Sigmoid colon (tissue), 7 donors: ENCODE measurements around the gene COA5. TPM values are rescaled to one million over a fixed set of nuclear protein-coding genes. Genes with fewer than 3 reads are reported as not detected.

Experiments
- DNase-seq: peaks from one replicate; pipeline ENCODE4 v3.0.0-alpha.2; 2019
- H3K27ac ChIP-seq, 4 donors: fragments of 200-600 bp; sonication (generic); one replicate each; pipeline ENCODE4 v1.5.1; 2016 to 2019; ENCODE audit warnings: mild to moderate bottlenecking in 1 of 4
- H3K27me3 ChIP-seq, 3 donors: fragments of 200-600 bp; sonication (generic); one replicate each; pipeline ENCODE4 v1.5.1; 2019; ENCODE audit warnings: mild to moderate bottlenecking in 1 of 3
- H3K36me3 ChIP-seq, 4 donors: fragments of 200-600 bp; sonication (generic); one replicate each; pipeline ENCODE4 v1.5.1; 2016 to 2019
- H3K4me1 ChIP-seq, 4 donors: fragments of 200-600 bp; sonication (generic); one replicate each; pipeline ENCODE4 v1.5.1; 2017 to 2019
- H3K4me3 ChIP-seq, 4 donors: fragments of 200-600 bp; sonication (generic); one replicate each; pipeline ENCODE4 v1.5.1; 2017 to 2019; ENCODE audit warnings: mild to moderate bottlenecking in 2 of 4, moderate library complexity in 1 of 4
- H3K9me3 ChIP-seq, 4 donors: fragments of 200-600 bp in 3 of 4; sonication (generic) in 3 of 4; one replicate each; pipeline versions ENCODE4 v1.5.1 to v1.6.1; 2013 to 2019
- EP300 ChIP-seq, 4 donors: sonication (generic); formaldehyde crosslinking; IDR thresholded peaks; one replicate each; pipeline ENCODE4 v1.6.1; 2017; ENCODE audit warnings: antibody characterized with exemption in 4 of 4
- POLR2A ChIP-seq, 2 donors: fragments of 450-650 bp; IDR thresholded peaks; one replicate each; pipeline ENCODE4 v1.6.1; 2016; ENCODE audit warnings: antibody characterized with exemption in 2 of 2, mild to moderate bottlenecking in 2 of 2, moderate library complexity in 2 of 2
- POLR2AphosphoS5 ChIP-seq, 4 donors: sonication (generic); formaldehyde crosslinking; IDR thresholded peaks; one replicate each; pipeline ENCODE4 v1.6.1; 2017; ENCODE audit warnings: antibody characterized with exemption in 4 of 4
- WGBS, 2 donors: extraction: QIAGEN DNeasy Blood & Tissue Kit; methylation state at CpG; one replicate each; pipeline ENCODE4 v1.1.7; 2013; 5-methylcytosine and 5-hydroxymethylcytosine counted together
- intact Hi-C: fragments of 100-400 bp; cut with DNase I; formaldehyde crosslinking; loops from one replicate; pipeline ENCODE4 v1.15.1; 2023
- polyA plus RNA-seq, 3 donors: library from polyadenylated mRNA; stranded (reverse); fragments of 200-250 nt; gene quantifications; one replicate each; pipeline ENCODE4 v1.2.3, GENCODE V29; 2013
- total RNA-seq, 4 donors: library from RNA; depleted of rRNA; stranded (reverse); fragments of >200 nt; gene quantifications; one replicate each; pipeline ENCODE4 v1.1.0, GENCODE V29; 2016
- TF ChIP-seq, protein P1 (sequence below), 4 experiments: fragments of 450-650 bp in 3 of 4; fragments of 200-600 bp in 1 of 4; IDR thresholded peaks; one replicate each; pipeline ENCODE4 v1.5.1; 2016 to 2019; ENCODE audit warnings: antibody characterized with exemption in 4 of 4, mild to moderate bottlenecking in 3 of 4, moderate library complexity in 2 of 4
- donor health status: healthy with polysubstance abuse.
- donor health status: Bipolar disorder and iron deficiency.
- donor health status: healthy.

COA5 gene
- total and polyA plus RNA-seq, 7 donors: 28.3 to 53.8 (median 38.8) TPM

DNA sequence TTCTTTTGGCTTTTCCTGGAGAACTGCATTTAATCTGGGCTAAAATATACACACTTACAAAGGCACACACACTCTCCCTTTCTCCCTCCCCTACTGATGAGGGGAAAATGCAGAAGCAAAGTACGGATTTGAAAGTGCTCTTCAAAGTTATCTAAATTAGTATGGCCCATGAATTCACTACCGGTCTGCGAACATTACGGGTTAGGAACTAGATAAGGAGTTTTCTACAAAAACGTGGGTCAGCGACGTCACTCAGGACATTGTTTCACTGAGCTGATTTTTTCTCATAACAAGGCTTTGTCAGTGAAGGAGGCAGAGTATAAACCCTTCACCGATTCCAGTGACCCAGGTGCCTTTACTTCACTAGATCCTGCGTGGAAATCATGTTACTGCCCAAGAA, 47.3 kb downstream of the COA5 start:
- H3K36me3 ChIP-seq: peaks cover 12 to 47% (median 29%) of the 10 kb centered on the region in 4 donors
- WGBS, 2 donors: 93 to 94% methylated on average over 9 of the region's 9 CpGs
- no peak for DNase-seq

GRCh38 chr2:98560256-98560771, 48.0 kb downstream of the COA5 start:
- TF ChIP-seq POLR2AphosphoS5 (IDR thresholded peaks at IDR 0.05): peak in 2 of 4 donors; percentile 13 to 37
- TF ChIP-seq, protein P1, sequence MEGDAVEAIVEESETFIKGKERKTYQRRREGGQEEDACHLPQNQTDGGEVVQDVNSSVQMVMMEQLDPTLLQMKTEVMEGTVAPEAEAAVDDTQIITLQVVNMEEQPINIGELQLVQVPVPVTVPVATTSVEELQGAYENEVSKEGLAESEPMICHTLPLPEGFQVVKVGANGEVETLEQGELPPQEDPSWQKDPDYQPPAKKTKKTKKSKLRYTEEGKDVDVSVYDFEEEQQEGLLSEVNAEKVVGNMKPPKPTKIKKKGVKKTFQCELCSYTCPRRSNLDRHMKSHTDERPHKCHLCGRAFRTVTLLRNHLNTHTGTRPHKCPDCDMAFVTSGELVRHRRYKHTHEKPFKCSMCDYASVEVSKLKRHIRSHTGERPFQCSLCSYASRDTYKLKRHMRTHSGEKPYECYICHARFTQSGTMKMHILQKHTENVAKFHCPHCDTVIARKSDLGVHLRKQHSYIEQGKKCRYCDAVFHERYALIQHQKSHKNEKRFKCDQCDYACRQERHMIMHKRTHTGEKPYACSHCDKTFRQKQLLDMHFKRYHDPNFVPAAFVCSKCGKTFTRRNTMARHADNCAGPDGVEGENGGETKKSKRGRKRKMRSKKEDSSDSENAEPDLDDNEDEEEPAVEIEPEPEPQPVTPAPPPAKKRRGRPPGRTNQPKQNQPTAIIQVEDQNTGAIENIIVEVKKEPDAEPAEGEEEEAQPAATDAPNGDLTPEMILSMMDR (IDR thresholded peaks at IDR 0.05): no peak
- peak overlapping the region; percentile 74 to 84 (median 79) for H3K27ac ChIP-seq
- H3K9me3 ChIP-seq: no peaks in the 10 kb centered on the region
- peak; percentile 83 for DNase-seq
- H3K4me3 ChIP-seq: no peak overlapping the region
- H3K27me3 ChIP-seq: no peaks in the 10 kb centered on the region
- 91 to 92% methylated on average over 9 of the region's 9 CpGs for WGBS, 2 donors
- H3K36me3 ChIP-seq: peaks cover 10 to 47% (median 28%) of the 10 kb centered on the region in 4 donors
- intact Hi-C loops: loop anchor here (2.0 to 5.0 kb wide), 2 partner anchors 43 to 116 kb away; partner anchors contain the start of gene INPP4A
- H3K4me1 ChIP-seq: peaks cover 0 to 46% (median 43%) of the 10 kb centered on the region in 4 donors

More for the DNA sequence above, 47.3 kb downstream of the COA5 start:
- Histone ChIP-seq H3K4me1 (peaks cover 0 to 46% (median 43%) of the 10 kb centered on the region in 4 donors), H3K27ac (peak overlapping the region; percentile 74 to 84 (median 79)), H3K4me3 (no peak overlapping the region), H3K9me3 (no peaks in the 10 kb centered on the region), H3K27me3 (no peaks in the 10 kb centered on the region)
- intact Hi-C loops: loop anchor here (2.0 to 5.0 kb wide), 2 partner anchors 44 to 116 kb away; partner anchors contain the start of gene INPP4A
- no peak for TF ChIP-seq POLR2A (IDR thresholded peaks at IDR 0.05)
- no peak for TF ChIP-seq EP300 (IDR thresholded peaks at IDR 0.05)
- TF ChIP-seq, protein P1 (IDR thresholded peaks at IDR 0.05): no peak
- TF ChIP-seq POLR2AphosphoS5 (IDR thresholded peaks at IDR 0.05): no peak

DNA sequence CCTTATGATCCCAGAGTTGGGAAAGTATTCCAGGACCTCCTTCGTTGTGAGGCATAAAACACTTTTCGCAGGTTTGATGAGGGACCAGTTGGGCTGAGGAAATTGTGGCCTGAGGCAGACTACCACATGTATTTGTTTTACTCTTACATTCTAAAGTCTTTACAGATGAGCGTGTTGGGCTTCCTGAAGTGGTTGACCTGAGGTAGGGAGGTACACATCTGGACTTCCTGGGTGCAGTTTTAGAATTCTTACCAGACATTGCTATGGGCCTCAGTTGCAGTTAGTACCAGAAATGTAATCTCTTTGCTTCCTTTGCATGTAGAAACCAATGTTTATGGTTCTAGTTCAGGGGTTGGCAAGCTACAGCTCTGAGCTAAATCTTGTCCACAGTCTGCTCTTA, 48.7 kb downstream of the COA5 start:
- intact Hi-C loops: no loop called here
- Histone ChIP-seq H3K27me3 (no peaks in the 10 kb centered on the region), H3K4me3 (no peak overlapping the region), H3K27ac (peak overlapping the region; percentile 74 to 84 (median 79)), H3K9me3 (no peaks in the 10 kb centered on the region), H3K36me3 (peaks cover 7 to 50% (median 25%) of the 10 kb centered on the region in 4 donors), H3K4me1 (peaks cover 0 to 46% (median 43%) of the 10 kb centered on the region in 4 donors)
- TF ChIP-seq POLR2A (IDR thresholded peaks at IDR 0.05) (no peak), EP300 (IDR thresholded peaks at IDR 0.05) (no peak), POLR2AphosphoS5 (IDR thresholded peaks at IDR 0.05) (no peak)
- TF ChIP-seq, protein P1 (IDR thresholded peaks at IDR 0.05): no peak
- no peak for DNase-seq
- 65 to 83% methylated on average over 3 of the region's 3 CpGs for WGBS, 2 donors

GRCh38 chr2:98558852-98559530, 49.3 kb downstream of the COA5 start:
- peaks cover 8 to 50% (median 27%) of the 10 kb centered on the region in 4 donors for H3K36me3 ChIP-seq
- WGBS, 2 donors: 82 to 89% methylated on average over 16 of the region's 16 CpGs
- no peaks in the 10 kb centered on the region for H3K27me3 ChIP-seq
- H3K27ac ChIP-seq: peak overlapping the region; percentile 74 to 84 (median 79)
- H3K4me3 ChIP-seq: no peak overlapping the region
- intact Hi-C loops: no loop called here
- DNase-seq: peak; percentile 77
- TF ChIP-seq, protein P1 (IDR thresholded peaks at IDR 0.05): no peak
- peak in 3 of 4 donors; percentile 54 to 67 (median 62) for TF ChIP-seq POLR2AphosphoS5 (IDR thresholded peaks at IDR 0.05)
- TF ChIP-seq POLR2A (IDR thresholded peaks at IDR 0.05): no peak
- TF ChIP-seq EP300 (IDR thresholded peaks at IDR 0.05): peak in 2 of 4 donors; percentile 3 to 23
- H3K9me3 ChIP-seq: no peaks in the 10 kb centered on the region
- H3K4me1 ChIP-seq: peaks cover 0 to 46% (median 43%) of the 10 kb centered on the region in 4 donors
